Measurements from ENCODE around the gene PDCD11. TPM values are rescaled to one million over a fixed set of nuclear protein-coding genes. Genes with fewer than 3 reads are reported as not detected.

The PDCD11 gene
- total RNA-seq, result 10 to 100 TPM; 28.2 to 41.6 TPM

GRCh38 chr10:103396067-103396788, at the start of gene PDCD11, which contains the start of gene ATP5MK:
PDCD11 (plus strand) TSS chr10:103396626; CDS start chr10:103398427, 1,801 bp downstream.
ATP5MK (minus strand) TSS chr10:103396475; CDS start chr10:103392457, 4,018 bp downstream.

GRCh38 chr10:103350517-103351260, 45.7 kb upstream of the PDCD11 start, which contains the start of gene PCGF6:
PCGF6 (minus strand) TSS chr10:103351140; CDS start chr10:103351066, 74 bp downstream.

DNA sequence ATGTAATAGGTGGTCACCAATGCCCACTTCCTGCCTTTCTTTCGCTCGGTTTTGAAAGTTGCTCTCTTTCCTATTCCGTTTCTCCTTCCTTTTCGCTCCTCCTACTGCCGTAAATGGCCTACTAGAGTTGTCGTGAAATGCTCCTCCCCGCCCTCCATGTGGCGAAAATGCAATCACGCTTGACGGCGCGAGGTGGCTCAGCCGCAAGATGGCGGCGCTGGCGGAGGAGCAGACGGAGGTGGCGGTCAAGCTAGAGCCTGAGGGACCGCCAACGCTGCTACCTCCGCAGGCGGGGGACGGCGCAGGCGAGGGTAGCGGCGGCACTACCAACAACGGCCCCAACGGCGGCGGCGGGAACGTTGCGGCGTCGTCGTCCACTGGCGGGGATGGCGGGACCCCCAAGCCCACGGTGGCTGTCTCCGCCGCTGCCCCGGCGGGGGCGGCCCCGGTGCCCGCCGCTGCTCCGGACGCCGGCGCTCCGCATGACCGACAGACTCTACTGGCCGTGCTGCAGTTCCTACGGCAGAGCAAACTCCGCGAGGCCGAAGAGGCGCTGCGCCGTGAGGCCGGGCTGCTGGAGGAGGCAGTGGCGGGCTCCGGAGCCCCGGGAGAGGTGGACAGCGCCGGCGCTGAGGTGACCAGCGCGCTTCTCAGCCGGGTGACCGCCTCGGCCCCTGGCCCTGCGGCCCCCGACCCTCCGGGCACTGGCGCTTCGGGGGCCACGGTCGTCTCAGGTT, 28.5 kb upstream of the PDCD11 start, which contains the start of gene TAF5:
Gene TAF5 (plus strand): TSS at position 195 of the 737 bp plus-strand sequence. CDS start 14 bp downstream, at position 209.

GRCh38 chr10:103451831-103452505, 55.5 kb downstream of the PDCD11 start, which contains the start of gene CALHM2:
CALHM2 (minus strand) TSS chr10:103452370; CDS start chr10:103449941, 2,429 bp downstream.

DNA sequence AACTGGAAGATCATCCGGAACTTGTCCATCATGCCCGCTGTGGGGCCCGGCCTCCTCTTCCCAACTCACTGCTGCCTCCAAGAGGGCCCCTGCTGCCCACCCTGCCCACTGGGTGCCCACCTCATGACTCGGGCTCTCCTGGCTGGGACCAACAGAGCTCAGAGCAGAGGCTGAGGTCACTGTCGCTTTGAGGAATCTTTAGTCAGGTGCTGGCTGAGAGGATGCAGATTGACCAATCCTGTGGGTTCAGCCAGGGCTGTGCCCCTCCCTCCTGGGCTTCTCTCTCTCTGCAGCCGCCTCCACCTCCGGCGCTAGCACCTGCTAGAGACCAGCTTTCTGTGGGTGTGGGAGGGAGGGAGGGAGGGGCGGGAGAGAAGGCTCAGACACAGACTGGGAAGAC, 62.3 kb downstream of the PDCD11 start, which contains the start of gene CALHM1:
Gene CALHM1 (minus strand): TSS at position 181 of the 400 bp plus-strand sequence. CDS start 149 bp downstream, at position 32.

DNA sequence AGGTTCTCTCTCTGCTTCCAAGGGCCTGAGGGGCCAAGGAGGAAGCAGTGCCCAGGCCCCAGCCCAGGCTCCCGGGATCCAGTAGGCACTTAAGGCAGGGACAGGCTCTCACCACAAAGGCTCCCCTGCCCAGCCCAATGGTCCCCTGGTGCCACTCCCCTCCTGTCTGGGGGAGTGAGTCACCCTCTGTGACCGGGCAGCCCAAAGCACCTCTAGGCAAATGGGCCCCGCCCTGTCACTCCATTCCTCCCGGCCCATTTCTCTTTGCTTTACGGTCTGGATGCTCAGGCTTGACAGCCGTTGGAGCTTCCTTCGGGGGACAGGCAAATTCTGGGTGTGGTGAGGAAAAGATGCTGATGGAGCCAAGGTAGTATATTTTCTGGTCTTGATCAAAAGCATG, 82.7 kb downstream of the PDCD11 start, which contains the start of gene CALHM3:
Gene CALHM3 (minus strand): TSS at position 106 of the 400 bp plus-strand sequence. CDS start 208 bp downstream, outside the sequence.

GRCh38 chr10:103493362-103493915, 97.0 kb downstream of the PDCD11 start, which contains the start of gene NEURL1:
NEURL1 (plus strand) TSS chr10:103493705; CDS start chr10:103494388, 683 bp downstream.

Other genes starting within 250 kb of the PDCD11 start
- gene NT5C2, start 203.4 kb upstream of the PDCD11 start, total RNA-seq, result 10 to 100 TPM; 26.5 to 37.3 TPM
- under 1 TPM; under 0.01 to 0.33 TPM for gene RPEL1, start 150.7 kb upstream of the PDCD11 start, total RNA-seq
- under 1 TPM in 1 of 2 donors, not detected in 1; under 0.01 TPM for gene INA, start 119.5 kb upstream of the PDCD11 start, total RNA-seq
- gene PCGF6, start 45.5 kb upstream of the PDCD11 start, total RNA-seq, result 10 to 100 TPM in 1 of 2 donors, 1 to 10 TPM in 1; 8.9 to 15.3 TPM
- 1 to 10 TPM; 2.8 to 5.3 TPM for gene TAF5, start 28.6 kb upstream of the PDCD11 start, total RNA-seq
- 100 to 1,000 TPM; 170 to 231 TPM for gene ATP5MK, start 151 bp upstream of the PDCD11 start, total RNA-seq
- gene CALHM2, start 55.7 kb downstream of the PDCD11 start, total RNA-seq, result 1 to 10 TPM; 8.3 to 10.0 TPM
- gene CALHM1, start 62.3 kb downstream of the PDCD11 start, total RNA-seq, result not detected
- gene CALHM3, start 82.6 kb downstream of the PDCD11 start, total RNA-seq, result not detected
- gene NEURL1, start 97.1 kb downstream of the PDCD11 start, total RNA-seq, result under 1 TPM; under 0.01 to 0.34 TPM